GM18499 (cell line): Measurements from ENCODE around the gene SMPD4.
"Not testable (repeated sequence)": the region's sequence is repeated elsewhere in the genome, so short reads cannot be mapped to it uniquely, and the experiment has no call there.

Source experiments
- ATAC-seq: cut with Tn5 transposase; IDR thresholded peaks from one replicate; pipeline ENCODE4 v1.9.1; 2021; ENCODE audit warnings: moderate number of reproducible peaks; ENCODE audit not compliant: insufficient read depth, unreplicated experiment

The SMPD4 gene, protein sequence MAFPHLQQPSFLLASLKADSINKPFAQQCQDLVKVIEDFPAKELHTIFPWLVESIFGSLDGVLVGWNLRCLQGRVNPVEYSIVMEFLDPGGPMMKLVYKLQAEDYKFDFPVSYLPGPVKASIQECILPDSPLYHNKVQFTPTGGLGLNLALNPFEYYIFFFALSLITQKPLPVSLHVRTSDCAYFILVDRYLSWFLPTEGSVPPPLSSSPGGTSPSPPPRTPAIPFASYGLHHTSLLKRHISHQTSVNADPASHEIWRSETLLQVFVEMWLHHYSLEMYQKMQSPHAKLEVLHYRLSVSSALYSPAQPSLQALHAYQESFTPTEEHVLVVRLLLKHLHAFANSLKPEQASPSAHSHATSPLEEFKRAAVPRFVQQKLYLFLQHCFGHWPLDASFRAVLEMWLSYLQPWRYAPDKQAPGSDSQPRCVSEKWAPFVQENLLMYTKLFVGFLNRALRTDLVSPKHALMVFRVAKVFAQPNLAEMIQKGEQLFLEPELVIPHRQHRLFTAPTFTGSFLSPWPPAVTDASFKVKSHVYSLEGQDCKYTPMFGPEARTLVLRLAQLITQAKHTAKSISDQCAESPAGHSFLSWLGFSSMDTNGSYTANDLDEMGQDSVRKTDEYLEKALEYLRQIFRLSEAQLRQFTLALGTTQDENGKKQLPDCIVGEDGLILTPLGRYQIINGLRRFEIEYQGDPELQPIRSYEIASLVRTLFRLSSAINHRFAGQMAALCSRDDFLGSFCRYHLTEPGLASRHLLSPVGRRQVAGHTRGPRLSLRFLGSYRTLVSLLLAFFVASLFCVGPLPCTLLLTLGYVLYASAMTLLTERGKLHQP

DNA sequence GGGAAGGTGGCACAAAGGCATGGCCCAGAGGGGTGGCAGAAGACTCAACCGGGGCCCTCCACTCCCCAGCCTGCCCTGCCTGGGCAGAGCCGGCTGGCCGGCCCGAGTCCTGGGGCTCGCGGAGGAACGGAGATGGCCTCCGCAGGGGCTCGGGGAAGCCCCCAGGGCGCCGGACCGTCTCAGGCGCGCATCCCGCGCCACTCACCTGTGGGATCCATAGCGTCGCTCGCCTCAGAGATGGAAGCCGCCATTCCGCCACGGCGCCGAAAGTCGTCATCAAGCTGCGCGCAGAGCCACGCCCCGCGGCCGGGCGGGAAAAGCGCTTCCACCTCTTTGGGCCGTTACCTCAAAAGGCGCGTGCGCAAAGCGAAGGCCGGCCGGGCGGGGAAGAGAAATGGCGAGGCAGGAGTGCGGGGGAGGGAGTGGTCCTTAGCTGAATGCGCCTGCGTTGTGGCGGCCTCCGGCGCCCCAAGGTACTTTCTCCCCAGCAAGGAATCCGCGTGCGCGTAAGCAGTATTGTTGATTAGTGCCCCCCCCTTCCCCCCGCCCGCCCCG, at the start of gene SMPD4:
TSS of gene SMPD4 (minus strand) at position 278 of the 555 bp plus-strand sequence. CDS start 5,010 bp downstream, outside the sequence.
- ATAC-seq = peak; percentile 51

GRCh38 chr2:130230907-130231306, 49.5 kb upstream of the SMPD4 start:
- not testable (repeated sequence) for ATAC-seq

GRCh38 chr2:130230376-130230775, 49.0 kb upstream of the SMPD4 start:
- ATAC-seq = not testable (repeated sequence)

- ATAC-seq = not testable (repeated sequence)
Observed at GRCh38 chr2:130229161-130229510, 47.7 kb upstream of the SMPD4 start.

DNA sequence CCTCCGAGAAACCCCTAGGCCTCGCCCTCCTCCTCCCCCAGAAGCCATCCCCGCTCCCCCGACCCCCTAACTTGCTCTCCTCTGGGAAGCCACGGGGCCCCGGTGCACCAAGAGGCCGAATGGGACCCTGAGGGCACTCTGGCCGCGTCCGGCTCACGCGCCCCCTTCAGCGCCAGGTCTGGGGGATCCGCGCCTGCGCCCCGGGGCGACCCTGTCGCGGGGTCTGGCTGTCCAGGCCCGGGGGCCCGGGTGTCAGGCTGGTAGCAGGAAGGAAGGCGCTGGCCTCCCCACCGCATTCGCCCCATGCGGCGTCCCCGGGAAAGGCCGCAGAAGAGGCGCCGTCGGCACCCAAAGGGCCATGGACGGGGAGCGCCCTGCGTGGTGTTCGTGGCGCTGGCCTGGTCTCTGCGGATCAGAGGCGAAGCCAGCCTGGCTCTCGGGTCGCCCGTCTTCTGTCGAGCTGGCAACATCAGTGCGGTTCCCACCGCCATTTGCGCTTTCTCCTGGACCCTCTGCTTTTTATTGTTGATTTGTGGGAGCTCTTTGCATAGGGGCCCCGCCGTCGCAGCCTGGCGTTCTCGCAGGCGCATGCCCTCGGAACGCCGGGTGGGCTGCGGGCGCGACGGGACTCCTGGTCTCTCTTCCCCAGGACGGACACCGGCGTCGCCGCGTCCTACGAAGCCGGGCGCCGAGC, 47.2 kb upstream of the SMPD4 start:
- ATAC-seq = not testable (repeated sequence)

DNA sequence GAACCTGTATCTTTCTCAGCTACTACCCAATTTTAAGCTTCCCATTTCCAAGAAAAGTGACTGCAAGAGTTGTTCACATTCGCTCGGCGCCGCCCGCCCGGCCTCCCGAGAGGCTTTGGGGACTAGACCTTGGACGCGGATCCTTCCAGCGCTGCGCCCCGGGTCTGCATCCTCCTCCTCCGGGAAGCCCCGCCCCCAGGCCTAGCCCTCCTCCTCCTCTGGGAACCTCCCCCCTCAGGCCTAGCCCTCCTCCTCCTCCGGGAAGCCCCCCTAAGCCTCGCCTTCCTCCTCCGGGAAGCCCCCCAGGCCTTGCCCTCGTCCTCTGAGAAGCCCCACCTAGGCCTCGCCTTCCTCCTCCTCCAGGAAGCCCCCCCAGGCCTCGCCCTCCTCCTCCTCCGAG, 46.6 kb upstream of the SMPD4 start:
- not testable (repeated sequence) for ATAC-seq

DNA sequence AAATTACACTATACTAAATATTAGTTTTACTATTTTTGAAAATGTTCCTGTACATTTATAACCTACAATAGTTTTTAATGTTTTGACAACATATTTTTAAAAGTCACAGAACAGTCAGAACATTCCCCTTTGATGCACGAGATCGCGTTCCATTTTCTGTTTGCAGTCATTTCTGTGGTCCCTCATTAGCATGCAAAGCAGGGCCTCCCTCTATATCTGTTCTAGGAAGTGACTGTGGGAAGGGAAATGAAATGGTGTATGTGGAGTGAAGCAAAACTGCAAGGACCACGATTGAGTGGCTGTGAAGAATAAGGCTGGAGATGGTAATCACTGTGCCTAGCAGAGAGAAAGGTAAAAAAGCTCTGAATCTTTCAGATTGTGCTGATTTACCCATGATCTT, 41.1 kb upstream of the SMPD4 start:
- peak; percentile 91 for ATAC-seq

GRCh38 chr2:130220505-130220904, 39.1 kb upstream of the SMPD4 start:
- not testable (repeated sequence) for ATAC-seq

- not testable (repeated sequence) for ATAC-seq
Observed at GRCh38 chr2:130219147-130219546, 37.7 kb upstream of the SMPD4 start.

DNA sequence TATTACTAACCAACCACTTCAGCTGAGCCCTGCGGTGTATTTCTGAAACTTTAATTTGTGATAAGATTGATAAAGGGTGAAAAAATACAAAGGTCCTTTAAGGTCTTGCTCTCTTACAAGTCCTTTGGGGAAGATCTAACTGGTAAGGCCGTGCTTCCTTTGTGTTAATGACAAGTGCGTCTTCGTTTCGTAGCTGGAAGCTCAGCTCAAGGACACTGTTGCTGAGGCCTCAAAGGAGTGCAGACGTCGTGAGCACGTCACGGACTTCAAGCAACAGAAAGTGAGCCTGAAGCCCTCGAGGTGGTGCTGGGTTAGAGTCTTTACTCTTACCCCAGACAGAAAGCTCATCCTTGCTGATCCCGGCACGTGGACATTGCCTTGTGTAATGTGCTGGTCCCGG, 25.6 kb upstream of the SMPD4 start:
- ATAC-seq = not testable (repeated sequence)

GRCh38 chr2:130203150-130203549, 21.7 kb upstream of the SMPD4 start:
- not testable (repeated sequence) for ATAC-seq

GRCh38 chr2:130202518-130202917, 21.1 kb upstream of the SMPD4 start:
- ATAC-seq = not testable (repeated sequence)

GRCh38 chr2:130198343-130198742, 16.9 kb upstream of the SMPD4 start, which contains the start of gene TUBA3E:
TSS of gene TUBA3E (minus strand) at chr2:130198439. CDS start at chr2:130198360, 79 bp downstream.
- ATAC-seq = no peak

DNA sequence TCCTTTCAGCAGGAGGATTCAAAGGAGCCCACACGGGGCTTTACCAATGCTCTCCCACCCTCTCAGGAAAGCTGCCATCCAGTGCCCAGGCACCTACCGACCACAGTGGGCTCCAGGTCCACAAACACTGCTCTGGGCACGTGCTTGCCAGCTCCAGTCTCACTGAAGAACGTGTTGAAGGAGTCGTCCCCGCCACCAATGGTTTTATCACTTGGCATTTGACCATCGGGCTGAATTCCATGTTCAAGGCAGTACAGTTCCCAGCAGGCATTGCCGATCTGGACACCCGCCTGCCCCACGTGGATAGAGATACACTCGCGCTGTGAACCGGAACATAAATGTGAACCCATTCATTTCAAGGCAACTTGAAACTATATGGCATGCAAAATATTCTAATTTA, 14.7 kb upstream of the SMPD4 start:
- ATAC-seq = not testable (repeated sequence)

GRCh38 chr2:130195089-130195635, 13.8 kb upstream of the SMPD4 start:
- not testable (repeated sequence) for ATAC-seq

- not testable (repeated sequence) for ATAC-seq
Observed at GRCh38 chr2:130193824-130194223, 12.4 kb upstream of the SMPD4 start.

DNA sequence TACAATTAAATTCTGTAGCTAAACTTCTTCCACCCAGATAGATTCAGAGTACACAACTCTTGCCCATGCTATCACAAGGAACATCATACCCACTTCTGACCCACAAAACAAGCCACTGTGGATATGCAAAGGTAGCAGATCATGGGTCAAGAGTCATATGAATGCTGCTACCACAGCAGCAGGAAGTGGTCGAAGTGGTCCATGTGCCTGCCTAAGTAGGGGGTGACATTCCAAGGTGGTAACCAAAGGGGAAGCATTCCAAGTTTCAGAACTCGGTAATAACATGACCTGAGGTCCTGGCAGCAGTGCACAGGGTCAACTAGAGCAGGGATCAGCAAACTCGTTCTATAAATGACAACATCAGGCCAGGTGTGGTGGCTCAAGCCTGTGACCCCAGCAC, 11.0 kb upstream of the SMPD4 start:
- not testable (repeated sequence) for ATAC-seq

- ATAC-seq = not testable (repeated sequence)
Observed at GRCh38 chr2:130191319-130191718, 9.9 kb upstream of the SMPD4 start.

DNA sequence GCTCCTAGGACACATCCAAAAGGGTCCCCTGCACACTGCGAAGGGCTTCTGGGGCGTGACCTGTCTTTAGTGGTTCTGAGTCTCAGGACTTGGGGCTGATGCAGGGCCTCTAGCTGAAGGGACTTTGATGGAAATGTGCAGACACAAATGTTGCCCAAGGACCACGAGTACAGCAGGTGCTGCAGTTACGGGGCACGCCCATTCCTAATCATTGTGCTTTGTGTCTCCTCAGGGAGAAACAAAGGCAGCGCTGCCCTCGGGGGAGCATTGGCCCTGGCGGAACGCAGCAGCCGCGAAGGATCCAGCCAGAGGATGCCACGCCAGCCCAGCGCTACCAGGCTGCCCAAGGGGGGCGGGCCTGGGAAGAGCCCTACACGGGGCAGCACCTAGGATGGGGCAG, 8.8 kb upstream of the SMPD4 start:
- no peak for ATAC-seq

- ATAC-seq = not testable (repeated sequence)
Observed at GRCh38 chr2:130188958-130189357, 7.6 kb upstream of the SMPD4 start.
